Measurements from ENCODE around the gene SGCD. TPM values are rescaled to one million over a fixed set of nuclear protein-coding genes. Genes with fewer than 3 reads are reported as not detected.

SGCD gene
- polyA plus RNA-seq, 1 donor (not counting 4 experiments of a cell fraction or from before 2014, with no cell fraction given): not detected

DNA sequence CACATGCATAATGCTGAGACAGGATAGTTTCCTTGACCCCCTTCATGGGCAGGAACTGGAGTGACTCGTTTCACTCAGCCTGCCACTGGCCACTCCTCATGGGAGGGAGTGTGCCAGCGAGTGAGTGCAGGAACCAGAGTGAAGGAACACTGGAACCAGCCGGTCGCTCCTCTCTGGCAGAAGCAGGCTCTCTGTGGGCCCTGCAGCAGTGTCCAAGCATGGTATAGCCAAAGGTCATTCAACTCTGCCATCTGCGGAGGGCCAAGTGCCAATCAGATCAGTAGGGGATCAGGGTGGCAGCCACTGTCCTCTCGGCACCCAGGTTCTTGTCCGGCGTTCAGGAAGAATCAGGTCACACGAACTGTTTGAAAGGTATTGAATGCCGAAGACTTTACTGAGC is 353.9 kb downstream of the SGCD start:
- no peaks in the 10 kb centered on the region for H3K27me3 ChIP-seq (ENCODE audit: control insufficient read depth, extremely low read depth, insufficient read depth, low read length)
- DNase-seq (ENCODE audit: low read depth, low spot score) (no peak), FAIRE-seq (no peak)
- H3K9me3 ChIP-seq (ENCODE audit: control insufficient read depth, low read depth, low read length): peaks cover 3% of the 10 kb centered on the region
- H3K4me1 ChIP-seq (ENCODE audit: control insufficient read depth, extremely low read depth, insufficient read depth, low read length): no peaks in the 10 kb centered on the region
- dilution Hi-C loops (cut with MboI; ENCODE audit: extremely low pct_ligation_motif_present, low sequenced_read_pairs): no loop called here
- H3K4me2 ChIP-seq (ENCODE audit: control insufficient read depth, extremely low read depth, insufficient read depth, low read depth, low read length): no peak overlapping the region
- H3K27ac ChIP-seq (ENCODE audit: control insufficient read depth, insufficient read depth, low read length): no peak overlapping the region
- H3K9ac ChIP-seq (ENCODE audit: control insufficient read depth, extremely low read depth, insufficient read depth, low read length): no peak overlapping the region
- H4K20me1 ChIP-seq (ENCODE audit: control insufficient read depth, extremely low read depth, insufficient read depth, low read length): no peaks in the 10 kb centered on the region
- no peak overlapping the region for H3K4me3 ChIP-seq (ENCODE audit: control insufficient read depth in 2 of 3, extremely low read depth in 1 of 3, insufficient read depth in 2 of 3, low read depth in 1 of 3, low read length in 3 of 3)
- H2AFZ ChIP-seq (ENCODE audit: control insufficient read depth, low read length): no peak overlapping the region
- H3K36me3 ChIP-seq (ENCODE audit: control insufficient read depth in 2 of 2, extremely low read depth in 1 of 2, insufficient read depth in 2 of 2, low read length in 2 of 2): no peaks in the 10 kb centered on the region
- no peaks in the 10 kb centered on the region for H3K79me2 ChIP-seq (ENCODE audit: control insufficient read depth, insufficient read depth, low read length)
- TF ChIP-seq, protein P1, sequence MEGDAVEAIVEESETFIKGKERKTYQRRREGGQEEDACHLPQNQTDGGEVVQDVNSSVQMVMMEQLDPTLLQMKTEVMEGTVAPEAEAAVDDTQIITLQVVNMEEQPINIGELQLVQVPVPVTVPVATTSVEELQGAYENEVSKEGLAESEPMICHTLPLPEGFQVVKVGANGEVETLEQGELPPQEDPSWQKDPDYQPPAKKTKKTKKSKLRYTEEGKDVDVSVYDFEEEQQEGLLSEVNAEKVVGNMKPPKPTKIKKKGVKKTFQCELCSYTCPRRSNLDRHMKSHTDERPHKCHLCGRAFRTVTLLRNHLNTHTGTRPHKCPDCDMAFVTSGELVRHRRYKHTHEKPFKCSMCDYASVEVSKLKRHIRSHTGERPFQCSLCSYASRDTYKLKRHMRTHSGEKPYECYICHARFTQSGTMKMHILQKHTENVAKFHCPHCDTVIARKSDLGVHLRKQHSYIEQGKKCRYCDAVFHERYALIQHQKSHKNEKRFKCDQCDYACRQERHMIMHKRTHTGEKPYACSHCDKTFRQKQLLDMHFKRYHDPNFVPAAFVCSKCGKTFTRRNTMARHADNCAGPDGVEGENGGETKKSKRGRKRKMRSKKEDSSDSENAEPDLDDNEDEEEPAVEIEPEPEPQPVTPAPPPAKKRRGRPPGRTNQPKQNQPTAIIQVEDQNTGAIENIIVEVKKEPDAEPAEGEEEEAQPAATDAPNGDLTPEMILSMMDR (optimal IDR thresholded peaks at IDR 0.05 in 1 of 3, IDR thresholded peaks at IDR 0.05 in 1 of 3, conservative IDR thresholded peaks at IDR 0.05 in 1 of 3; ENCODE audit: extremely low read depth in 1 of 3, insufficient read depth in 2 of 3, low read length in 3 of 3): no peak
- TF ChIP-seq EZH2 (IDR thresholded peaks at IDR 0.05; ENCODE audit: low read length): no peak
- no peaks in the 10 kb centered on the region for H3K9me1 ChIP-seq (ENCODE audit: control insufficient read depth, extremely low read depth, insufficient read depth, low read length)

DNA sequence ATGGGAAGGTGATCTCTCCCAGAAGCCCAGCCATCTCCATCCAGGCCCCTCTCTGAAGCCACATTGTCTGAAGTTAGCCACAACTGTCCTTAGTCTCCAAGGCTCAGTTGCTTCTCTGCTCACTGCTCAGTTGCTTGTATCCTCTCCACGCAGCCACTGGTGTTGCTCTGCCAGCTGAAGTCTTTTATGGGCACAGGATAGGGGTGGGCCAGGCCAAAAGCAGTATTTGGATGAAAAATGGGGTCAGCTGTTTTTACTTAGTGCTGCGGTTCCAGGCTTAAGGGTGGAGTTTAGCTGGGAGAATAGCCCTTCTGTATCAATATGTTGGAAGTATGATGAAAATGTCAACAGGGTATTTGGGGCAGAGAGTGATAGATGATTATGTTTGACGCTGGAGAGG is 354.3 kb downstream of the SGCD start:
- H3K27ac ChIP-seq (ENCODE audit: control insufficient read depth, insufficient read depth, low read length): no peak overlapping the region
- no peaks in the 10 kb centered on the region for H3K9me1 ChIP-seq (ENCODE audit: control insufficient read depth, extremely low read depth, insufficient read depth, low read length)
- TF ChIP-seq, protein P1 (optimal IDR thresholded peaks at IDR 0.05 in 1 of 3, IDR thresholded peaks at IDR 0.05 in 1 of 3, conservative IDR thresholded peaks at IDR 0.05 in 1 of 3; ENCODE audit: extremely low read depth in 1 of 3, insufficient read depth in 2 of 3, low read length in 3 of 3): no peak
- TF ChIP-seq EZH2 (IDR thresholded peaks at IDR 0.05; ENCODE audit: low read length): no peak
- H2AFZ ChIP-seq (ENCODE audit: control insufficient read depth, low read length): no peak overlapping the region
- dilution Hi-C loops (cut with MboI; ENCODE audit: extremely low pct_ligation_motif_present, low sequenced_read_pairs): no loop called here
- no peak overlapping the region for H3K4me2 ChIP-seq (ENCODE audit: control insufficient read depth, extremely low read depth, insufficient read depth, low read depth, low read length)
- no peak for DNase-seq (ENCODE audit: low read depth, low spot score)
- H3K4me3 ChIP-seq (ENCODE audit: control insufficient read depth in 2 of 3, extremely low read depth in 1 of 3, insufficient read depth in 2 of 3, low read depth in 1 of 3, low read length in 3 of 3): no peak overlapping the region
- H3K27me3 ChIP-seq (ENCODE audit: control insufficient read depth, extremely low read depth, insufficient read depth, low read length): no peaks in the 10 kb centered on the region
- H3K4me1 ChIP-seq (ENCODE audit: control insufficient read depth, extremely low read depth, insufficient read depth, low read length): no peaks in the 10 kb centered on the region
- H3K9me3 ChIP-seq (ENCODE audit: control insufficient read depth, low read depth, low read length): peaks cover 3% of the 10 kb centered on the region
- no peaks in the 10 kb centered on the region for H3K79me2 ChIP-seq (ENCODE audit: control insufficient read depth, insufficient read depth, low read length)
- no peaks in the 10 kb centered on the region for H4K20me1 ChIP-seq (ENCODE audit: control insufficient read depth, extremely low read depth, insufficient read depth, low read length)
- no peak for FAIRE-seq
- H3K9ac ChIP-seq (ENCODE audit: control insufficient read depth, extremely low read depth, insufficient read depth, low read length): no peak overlapping the region
- no peaks in the 10 kb centered on the region for H3K36me3 ChIP-seq (ENCODE audit: control insufficient read depth in 2 of 2, extremely low read depth in 1 of 2, insufficient read depth in 2 of 2, low read length in 2 of 2)
